ENCODE data around the gene IPO4. TPM values are rescaled to one million over a fixed set of nuclear protein-coding genes. Genes with fewer than 3 reads are reported as not detected.

The IPO4 gene
- total and polyA plus RNA-seq, 2 of the 13 experiments (the other 11 are each of a cell fraction or from before 2014, with no cell fraction given): 39.0 to 179 TPM

DNA sequence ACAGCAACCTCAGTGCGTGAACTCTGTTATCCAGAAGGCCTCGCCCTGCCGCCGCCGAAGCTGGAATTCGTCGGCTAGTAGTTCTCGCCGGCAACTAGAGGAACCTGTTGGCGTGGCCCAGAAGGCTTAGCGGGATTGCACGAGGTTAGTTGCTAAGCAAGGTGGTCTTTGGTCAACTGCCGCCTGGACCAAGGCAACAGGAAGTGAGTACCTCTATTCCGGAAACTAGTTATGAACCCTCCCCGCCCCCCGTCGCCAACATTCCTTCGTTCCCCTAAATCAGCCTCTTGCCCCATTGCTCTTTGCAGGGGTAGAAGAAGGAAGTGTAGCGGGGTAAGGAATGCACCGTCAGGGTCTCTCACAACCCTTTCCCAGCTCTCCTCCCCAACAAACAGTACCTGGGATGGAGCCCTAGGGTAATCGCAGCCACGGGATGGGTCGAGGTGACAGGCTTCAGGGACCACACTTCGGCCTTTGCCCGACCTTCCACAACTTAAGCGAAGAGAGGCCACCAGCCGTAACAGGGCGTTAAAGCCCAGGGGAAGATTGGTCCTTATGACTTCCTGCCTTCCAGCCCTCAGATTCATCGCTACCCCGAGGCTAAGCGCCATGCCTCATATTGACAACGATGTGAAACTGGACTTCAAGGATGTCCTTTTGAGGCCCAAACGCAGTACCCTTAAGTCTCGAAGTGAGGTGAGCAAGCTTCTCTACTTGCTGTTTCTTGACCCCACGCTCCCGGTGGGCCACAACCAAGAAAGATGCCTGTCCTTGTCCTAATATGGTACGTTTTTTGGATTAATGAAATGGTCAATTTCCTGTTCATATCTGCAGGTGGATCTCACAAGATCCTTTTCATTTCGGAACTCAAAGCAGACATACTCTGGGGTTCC lies 44.3 kb upstream of the IPO4 start, which contains the start of gene GMPR2 (continued):
- TF ChIP-seq, protein P1, sequence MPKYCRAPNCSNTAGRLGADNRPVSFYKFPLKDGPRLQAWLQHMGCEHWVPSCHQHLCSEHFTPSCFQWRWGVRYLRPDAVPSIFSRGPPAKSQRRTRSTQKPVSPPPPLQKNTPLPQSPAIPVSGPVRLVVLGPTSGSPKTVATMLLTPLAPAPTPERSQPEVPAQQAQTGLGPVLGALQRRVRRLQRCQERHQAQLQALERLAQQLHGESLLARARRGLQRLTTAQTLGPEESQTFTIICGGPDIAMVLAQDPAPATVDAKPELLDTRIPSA (CRISPR knock-in tag; IDR thresholded peaks at IDR 0.05; ENCODE audit: borderline replicate concordance): no peak
- no peak for TF ChIP-seq MTF1 (CRISPR knock-in tag; IDR thresholded peaks at IDR 0.05)
- TF ChIP-seq, protein P2, sequence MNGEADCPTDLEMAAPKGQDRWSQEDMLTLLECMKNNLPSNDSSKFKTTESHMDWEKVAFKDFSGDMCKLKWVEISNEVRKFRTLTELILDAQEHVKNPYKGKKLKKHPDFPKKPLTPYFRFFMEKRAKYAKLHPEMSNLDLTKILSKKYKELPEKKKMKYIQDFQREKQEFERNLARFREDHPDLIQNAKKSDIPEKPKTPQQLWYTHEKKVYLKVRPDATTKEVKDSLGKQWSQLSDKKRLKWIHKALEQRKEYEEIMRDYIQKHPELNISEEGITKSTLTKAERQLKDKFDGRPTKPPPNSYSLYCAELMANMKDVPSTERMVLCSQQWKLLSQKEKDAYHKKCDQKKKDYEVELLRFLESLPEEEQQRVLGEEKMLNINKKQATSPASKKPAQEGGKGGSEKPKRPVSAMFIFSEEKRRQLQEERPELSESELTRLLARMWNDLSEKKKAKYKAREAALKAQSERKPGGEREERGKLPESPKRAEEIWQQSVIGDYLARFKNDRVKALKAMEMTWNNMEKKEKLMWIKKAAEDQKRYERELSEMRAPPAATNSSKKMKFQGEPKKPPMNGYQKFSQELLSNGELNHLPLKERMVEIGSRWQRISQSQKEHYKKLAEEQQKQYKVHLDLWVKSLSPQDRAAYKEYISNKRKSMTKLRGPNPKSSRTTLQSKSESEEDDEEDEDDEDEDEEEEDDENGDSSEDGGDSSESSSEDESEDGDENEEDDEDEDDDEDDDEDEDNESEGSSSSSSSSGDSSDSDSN (CRISPR knock-in tag; IDR thresholded peaks at IDR 0.05): no peak; the same call in 1 of the 2 replicates
- TF ChIP-seq, protein P3, sequence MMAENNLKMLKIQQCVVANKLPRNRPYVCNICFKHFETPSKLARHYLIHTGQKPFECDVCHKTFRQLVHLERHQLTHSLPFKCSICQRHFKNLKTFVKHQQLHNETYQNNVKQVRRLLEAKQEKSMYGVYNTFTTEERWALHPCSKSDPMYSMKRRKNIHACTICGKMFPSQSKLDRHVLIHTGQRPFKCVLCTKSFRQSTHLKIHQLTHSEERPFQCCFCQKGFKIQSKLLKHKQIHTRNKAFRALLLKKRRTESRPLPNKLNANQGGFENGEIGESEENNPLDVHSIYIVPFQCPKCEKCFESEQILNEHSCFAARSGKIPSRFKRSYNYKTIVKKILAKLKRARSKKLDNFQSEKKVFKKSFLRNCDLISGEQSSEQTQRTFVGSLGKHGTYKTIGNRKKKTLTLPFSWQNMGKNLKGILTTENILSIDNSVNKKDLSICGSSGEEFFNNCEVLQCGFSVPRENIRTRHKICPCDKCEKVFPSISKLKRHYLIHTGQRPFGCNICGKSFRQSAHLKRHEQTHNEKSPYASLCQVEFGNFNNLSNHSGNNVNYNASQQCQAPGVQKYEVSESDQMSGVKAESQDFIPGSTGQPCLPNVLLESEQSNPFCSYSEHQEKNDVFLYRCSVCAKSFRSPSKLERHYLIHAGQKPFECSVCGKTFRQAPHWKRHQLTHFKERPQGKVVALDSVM (CRISPR knock-in tag; IDR thresholded peaks at IDR 0.05): no peak
- peak; percentile 10; the same call in 1 of the 2 replicates for TF ChIP-seq SP5 (CRISPR knock-in tag; IDR thresholded peaks at IDR 0.05; ENCODE audit: borderline replicate concordance, low read depth)
- TF ChIP-seq, protein P4, sequence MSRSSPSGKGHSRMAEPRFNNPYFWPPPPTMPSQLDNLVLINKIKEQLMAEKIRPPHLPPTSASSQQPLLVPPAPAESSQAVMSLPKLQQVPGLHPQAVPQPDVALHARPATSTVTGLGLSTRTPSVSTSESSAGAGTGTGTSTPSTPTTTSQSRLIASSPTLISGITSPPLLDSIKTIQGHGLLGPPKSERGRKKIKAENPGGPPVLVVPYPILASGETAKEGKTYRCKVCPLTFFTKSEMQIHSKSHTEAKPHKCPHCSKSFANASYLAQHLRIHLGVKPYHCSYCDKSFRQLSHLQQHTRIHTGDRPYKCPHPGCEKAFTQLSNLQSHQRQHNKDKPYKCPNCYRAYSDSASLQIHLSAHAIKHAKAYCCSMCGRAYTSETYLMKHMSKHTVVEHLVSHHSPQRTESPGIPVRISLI (CRISPR knock-in tag; IDR thresholded peaks at IDR 0.05; ENCODE audit: borderline replicate concordance): no peak; the same call in 1 of the 2 replicates
- peak; percentile 83 for TF ChIP-seq ZNF317 (CRISPR knock-in tag; IDR thresholded peaks at IDR 0.05)
- no peak for TF ChIP-seq TBL1XR1 (IDR thresholded peaks at IDR 0.05; ENCODE audit: borderline replicate concordance, low read length, partially characterized antibody)
- peak; percentile 1; the same call in 1 of the 2 replicates for TF ChIP-seq ZNF234 (CRISPR knock-in tag; conservative IDR thresholded peaks at IDR 0.05)
- no peak; the same call in 1 of the 2 replicates for TF ChIP-seq LCORL (IDR thresholded peaks at IDR 0.05)
- TF ChIP-seq LCORL (CRISPR knock-in tag; IDR thresholded peaks at IDR 0.05): peak; percentile 98
- peak; percentile 99 for TF ChIP-seq YEATS4 (CRISPR knock-in tag; IDR thresholded peaks at IDR 0.05; ENCODE audit: borderline replicate concordance)
- TF ChIP-seq ZNF781 (CRISPR knock-in tag; IDR thresholded peaks at IDR 0.05; ENCODE audit: borderline replicate concordance, not compliant biosample characterization): peak; percentile 46
- peak; percentile 85 for TF ChIP-seq HNF4A (CRISPR knock-in tag; IDR thresholded peaks at IDR 0.05)
- no peak; the same call in 1 of the 2 replicates for TF ChIP-seq ZBTB3 (CRISPR knock-in tag; IDR thresholded peaks at IDR 0.05; ENCODE audit: borderline replicate concordance, low read depth)
- no peak for TF ChIP-seq ZNF496 (CRISPR knock-in tag; IDR thresholded peaks at IDR 0.05; ENCODE audit: insufficient replicate concordance)
- TF ChIP-seq, protein P5, sequence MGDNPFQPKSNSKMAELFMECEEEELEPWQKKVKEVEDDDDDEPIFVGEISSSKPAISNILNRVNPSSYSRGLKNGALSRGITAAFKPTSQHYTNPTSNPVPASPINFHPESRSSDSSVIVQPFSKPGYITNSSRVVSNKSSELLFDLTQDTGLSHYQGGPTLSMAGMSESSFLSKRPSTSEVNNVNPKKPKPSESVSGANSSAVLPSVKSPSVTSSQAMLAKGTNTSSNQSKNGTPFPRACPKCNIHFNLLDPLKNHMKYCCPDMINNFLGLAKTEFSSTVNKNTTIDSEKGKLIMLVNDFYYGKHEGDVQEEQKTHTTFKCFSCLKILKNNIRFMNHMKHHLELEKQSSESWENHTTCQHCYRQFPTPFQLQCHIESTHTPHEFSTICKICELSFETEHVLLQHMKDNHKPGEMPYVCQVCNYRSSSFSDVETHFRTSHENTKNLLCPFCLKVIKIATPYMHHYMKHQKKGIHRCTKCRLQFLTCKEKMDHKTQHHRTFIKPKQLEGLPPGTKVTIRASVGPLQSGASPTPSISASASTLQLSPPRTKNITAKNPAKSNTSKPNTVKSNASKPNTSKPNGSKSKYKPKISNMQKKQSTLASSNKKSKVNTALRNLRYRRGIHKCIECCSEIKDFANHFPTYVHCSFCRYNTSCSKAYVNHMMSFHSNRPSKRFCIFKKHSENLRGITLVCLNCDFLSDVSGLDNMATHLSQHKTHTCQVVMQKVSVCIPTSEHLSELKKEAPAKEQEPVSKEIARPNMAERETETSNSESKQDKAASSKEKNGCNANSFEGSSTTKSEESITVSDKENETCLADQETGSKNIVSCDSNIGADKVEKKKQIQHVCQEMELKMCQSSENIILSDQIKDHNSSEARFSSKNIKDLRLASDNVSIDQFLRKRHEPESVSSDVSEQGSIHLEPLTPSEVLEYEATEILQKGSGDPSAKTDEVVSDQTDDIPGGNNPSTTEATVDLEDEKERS (CRISPR knock-in tag; IDR thresholded peaks at IDR 0.05): no peak
- TF ChIP-seq TAF15 (IDR thresholded peaks at IDR 0.05; ENCODE audit: low read depth, low read length, poor library complexity, severe bottlenecking): no peak

Measured in HepG2 (cell line).